Measurements from ENCODE around the gene STK17B.

Gene STK17B

DNA sequence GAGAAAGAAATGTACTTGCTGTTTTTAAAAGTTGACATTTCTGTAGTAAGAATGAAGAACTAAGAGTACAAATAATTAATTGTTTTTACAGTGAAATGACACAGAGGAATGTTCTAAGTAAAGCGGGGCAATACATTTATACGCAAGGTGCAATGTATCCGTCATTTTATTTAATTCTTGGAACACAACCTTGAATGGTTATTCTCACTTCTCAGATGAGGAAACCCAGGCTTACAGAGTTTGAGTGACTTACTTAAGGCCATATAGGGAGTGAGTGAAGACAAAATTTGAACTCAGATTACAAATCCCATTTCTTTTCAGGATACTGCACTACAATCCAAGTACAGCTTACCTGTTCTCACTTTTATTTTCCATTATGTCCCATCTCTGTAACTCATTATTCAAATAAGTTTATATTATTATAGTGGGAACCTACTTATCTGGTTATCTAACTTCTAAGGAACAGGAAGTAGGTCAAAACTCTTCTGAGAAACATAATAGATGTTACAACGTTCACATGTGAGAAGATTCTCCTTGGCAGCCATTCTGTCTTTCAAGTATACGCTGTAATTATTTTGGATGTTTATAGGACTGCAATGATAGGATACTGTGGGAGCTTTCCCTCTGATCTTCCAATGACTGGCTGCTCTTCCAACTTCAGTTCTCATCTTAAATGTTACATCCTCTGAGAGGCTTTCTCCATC lies 12.3 kb upstream of the STK17B start:
- no peak for DNase-seq

- DNase-seq, result no peak
These were observed 11.7 kb upstream of the STK17B start for GRCh38 chr2:196183172-196183473.

- no peak for DNase-seq
These were observed 11.2 kb upstream of the STK17B start for GRCh38 chr2:196182439-196183171.

GRCh38 chr2:196181484-196181883 lies 10.1 kb upstream of the STK17B start:
- DNase-seq, result no peak

- no peak for DNase-seq
These were observed 5.7 kb upstream of the STK17B start for GRCh38 chr2:196177124-196177523.

DNA sequence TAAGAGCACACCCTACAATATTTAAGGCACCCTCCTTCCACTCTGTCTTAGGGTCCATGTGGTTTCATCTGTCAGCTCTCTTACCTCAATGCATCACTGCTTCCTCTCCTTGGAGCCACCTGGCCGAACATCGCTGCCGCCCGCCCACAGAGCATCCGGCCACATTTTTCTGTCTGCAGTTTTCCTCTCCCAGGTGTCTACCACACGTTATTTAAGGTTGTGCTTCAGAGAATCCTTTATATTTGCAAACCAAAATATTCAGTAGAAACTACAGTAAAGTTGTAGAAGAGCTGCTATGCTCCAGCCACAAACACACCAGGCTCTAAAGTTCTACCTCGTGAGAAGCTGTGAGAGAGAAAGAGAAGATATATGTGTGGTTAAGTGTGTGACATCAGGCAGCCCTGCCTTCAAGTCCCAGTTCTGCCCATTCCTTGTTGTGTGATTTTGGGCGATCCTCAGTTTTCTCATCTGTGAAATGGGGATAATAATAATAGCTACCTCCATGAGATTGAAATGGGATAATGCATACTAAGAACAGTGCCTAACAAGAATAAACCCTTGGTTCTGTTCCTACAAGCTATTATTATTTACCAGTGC lies 4.9 kb upstream of the STK17B start:
- DNase-seq, result peak; percentile 86

- no peak for DNase-seq
These were observed 3.0 kb upstream of the STK17B start for GRCh38 chr2:196174404-196174803.

DNA sequence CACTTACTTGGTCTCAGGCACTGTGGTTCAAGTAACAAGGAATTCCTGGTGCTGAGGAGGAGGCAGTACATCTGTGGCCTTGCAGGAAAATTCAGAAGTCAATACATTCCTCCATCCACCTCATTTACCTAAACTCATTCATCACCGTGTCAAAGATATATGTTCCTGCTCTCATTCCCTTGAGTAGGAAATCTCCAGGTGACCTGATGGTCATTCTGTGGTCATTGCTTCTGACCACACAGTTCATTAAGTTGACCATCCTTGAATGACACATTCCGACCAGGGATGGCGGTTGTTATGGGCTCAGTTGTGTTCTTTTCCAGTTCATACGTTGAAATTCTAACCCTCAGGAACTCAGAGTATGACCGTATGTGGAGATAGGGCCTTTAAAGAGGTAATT lies 2.1 kb upstream of the STK17B start:
- no peak for DNase-seq

GRCh38 chr2:196172951-196173350 lies 1.6 kb upstream of the STK17B start:
- no peak for DNase-seq

- DNase-seq, result no peak
These were observed 568 bp upstream of the STK17B start for GRCh38 chr2:196171946-196172345.

DNA sequence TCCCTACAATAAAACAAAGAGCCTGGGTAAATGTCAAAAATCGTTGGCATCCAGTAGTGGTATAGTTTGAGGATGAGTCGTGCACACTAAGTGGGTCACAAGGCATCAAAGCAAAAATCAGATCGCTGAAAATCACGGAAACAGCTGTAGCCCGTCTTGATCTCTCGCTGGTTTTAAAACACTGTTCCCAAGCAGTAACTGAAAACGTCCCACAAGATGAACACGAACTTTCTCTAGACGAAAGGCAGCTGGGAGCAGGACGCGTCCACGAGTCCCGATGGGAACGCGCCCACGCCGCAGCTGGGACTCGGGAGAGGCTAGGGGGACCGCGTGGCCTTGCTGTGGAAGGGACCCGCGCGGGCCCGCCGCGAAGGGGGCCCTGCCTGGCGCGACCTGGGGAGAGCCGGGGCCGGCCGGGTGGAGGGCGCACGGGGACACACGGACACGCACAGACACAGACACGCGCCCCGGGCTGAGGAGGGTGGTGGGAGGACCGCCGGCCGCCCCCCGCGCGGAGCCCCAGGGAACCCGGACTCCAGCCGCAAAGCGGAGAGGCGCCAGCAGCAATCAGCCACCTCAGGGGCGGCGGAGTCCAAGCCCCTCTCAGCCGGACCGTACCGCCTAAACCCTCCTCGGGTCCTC lies 651 bp downstream of the STK17B start:
- peak; percentile 46 for DNase-seq

GRCh38 chr2:196170213-196170605 lies 1.2 kb downstream of the STK17B start:
- peak; percentile 44 for DNase-seq

GRCh38 chr2:196169516-196169915 lies 1.9 kb downstream of the STK17B start:
- DNase-seq, result no peak

GRCh38 chr2:196168181-196168580 lies 3.2 kb downstream of the STK17B start:
- DNase-seq, result no peak

DNA sequence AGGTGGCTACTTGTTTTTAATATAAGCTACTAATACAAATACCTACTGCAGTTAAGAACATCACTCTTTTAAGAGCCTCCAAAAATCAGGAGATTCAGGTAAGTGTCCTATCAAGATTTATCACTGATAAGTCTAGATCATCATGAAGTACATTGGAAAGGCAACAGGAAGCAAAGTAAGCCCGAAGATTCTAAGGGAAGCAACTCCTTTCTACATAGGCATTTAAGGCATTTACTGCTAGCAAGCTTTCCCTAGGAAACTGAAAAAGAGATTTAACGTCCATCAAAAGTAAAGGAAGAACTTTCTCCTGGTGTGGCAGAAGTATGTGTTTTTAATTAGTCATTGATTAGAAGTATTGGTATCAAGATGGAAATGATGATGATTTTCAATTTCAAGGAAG lies 3.7 kb downstream of the STK17B start:
- DNase-seq, result no peak

- DNase-seq, result no peak
These were observed 4.5 kb downstream of the STK17B start for GRCh38 chr2:196166876-196167275.

GRCh38 chr2:196165016-196165415 lies 6.4 kb downstream of the STK17B start:
- no peak for DNase-seq

DNA sequence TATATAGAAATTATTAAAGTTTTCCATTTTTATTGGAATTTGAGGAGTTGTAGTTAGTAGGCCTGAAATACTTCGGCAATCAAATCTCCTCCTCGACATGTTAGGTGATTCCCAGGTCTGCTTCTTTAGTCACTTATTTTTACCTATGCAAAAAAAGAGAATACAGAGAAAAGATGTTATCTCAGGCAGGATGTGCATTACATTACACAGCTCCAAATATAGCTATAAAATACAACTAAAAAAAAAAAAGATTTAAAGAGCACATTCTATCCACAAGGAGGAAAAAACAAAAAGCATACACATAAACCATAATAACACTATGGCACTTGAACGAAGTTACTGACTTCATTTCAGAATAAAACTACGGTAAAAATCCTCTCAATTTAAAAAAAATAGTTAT lies 8.1 kb downstream of the STK17B start:
- no peak for DNase-seq

DNA sequence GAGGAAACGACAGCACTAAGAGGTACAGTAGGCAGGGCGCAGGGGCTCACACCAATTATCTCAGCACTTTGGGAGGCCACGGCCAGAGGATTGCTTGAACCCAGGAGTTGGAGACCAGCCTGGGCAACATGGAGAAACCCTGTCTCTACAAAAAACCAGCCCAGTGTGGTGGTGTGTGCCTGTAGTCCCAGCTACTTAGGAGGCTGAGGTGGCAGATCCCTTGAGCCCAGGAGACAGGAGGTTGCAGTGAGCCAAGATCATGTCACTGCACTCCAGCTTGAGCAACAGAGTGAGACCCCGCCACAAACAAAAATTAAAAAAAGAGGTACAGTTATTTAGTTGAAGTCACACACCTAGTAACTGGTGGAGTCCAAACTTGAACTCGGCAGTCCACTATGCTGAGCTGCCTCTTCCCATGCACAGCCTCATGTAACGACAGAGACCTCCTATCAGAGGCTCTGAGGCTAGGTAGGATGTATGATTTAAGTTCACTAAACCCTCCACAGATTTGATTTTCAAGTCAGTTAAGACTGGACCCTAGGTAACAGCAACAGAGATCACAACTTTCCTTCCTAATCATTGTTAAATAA lies 8.7 kb downstream of the STK17B start:
- no peak for DNase-seq

DNA sequence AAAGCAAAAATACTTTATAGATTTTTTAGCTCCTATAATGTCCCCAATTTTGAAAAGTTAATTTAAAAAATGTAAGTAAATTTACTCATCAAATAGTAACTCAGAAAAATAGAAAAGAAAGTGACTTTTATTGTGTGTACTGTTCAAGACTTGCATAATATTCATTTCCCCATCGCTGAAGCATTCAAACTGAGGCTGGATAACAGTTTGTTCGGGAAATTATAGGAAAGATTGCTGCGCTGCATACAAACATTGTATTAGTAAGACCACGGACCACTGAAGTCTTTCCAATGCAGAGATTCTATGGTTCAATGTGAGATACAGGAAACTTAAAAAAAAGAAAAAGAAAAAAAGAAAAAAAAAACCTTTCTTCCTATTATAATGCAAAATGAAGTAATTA lies 10.4 kb downstream of the STK17B start:
- DNase-seq, result no peak

GRCh38 chr2:196160101-196160500 lies 11.3 kb downstream of the STK17B start:
- peak; percentile 50 for DNase-seq

GRCh38 chr2:196159221-196159892 lies 12.0 kb downstream of the STK17B start:
- no peak for DNase-seq

- no peak for DNase-seq
These were observed 15.8 kb downstream of the STK17B start for GRCh38 chr2:196155575-196155974.

Data from activated CD8-positive, alpha-beta memory T cell treated with anti-CD3 and anti-CD28 coated beads, Interleukin-2, amount 50 U/mL, for 4 hours (primary cell).